ENCODE measurements around the gene FHIT.
"Not testable (repeated sequence)": the region's sequence is repeated elsewhere in the genome, so short reads cannot be mapped to it uniquely, and the experiment has no call there.

FHIT gene

GRCh38 chr3:60555686-60556354, 695.4 kb downstream of the FHIT start:
- no peak for DNase-seq (ENCODE audit: low spot score)

DNA sequence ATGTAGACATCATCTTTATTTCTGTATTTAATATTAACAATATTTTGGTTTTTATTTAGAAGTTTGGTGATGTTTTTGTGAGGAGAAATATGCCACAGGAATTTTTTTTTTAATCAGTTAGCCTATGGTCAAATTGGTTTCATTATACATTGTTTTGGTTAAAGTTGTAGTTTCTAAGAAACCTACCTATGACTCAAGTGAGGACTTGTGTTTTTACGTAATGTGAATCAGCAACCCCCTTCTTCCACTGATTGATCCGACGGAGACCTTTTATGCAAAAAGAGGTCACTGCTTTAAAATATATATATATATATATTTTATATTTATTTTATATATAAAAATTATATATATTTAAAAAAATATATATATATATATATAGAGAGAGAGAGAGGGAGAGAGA, 698.1 kb downstream of the FHIT start:
- no peak for DNase-seq (ENCODE audit: low spot score)

- no peak for DNase-seq (ENCODE audit: low spot score)
Measured at GRCh38 chr3:60552581-60552980, 698.7 kb downstream of the FHIT start.

DNA sequence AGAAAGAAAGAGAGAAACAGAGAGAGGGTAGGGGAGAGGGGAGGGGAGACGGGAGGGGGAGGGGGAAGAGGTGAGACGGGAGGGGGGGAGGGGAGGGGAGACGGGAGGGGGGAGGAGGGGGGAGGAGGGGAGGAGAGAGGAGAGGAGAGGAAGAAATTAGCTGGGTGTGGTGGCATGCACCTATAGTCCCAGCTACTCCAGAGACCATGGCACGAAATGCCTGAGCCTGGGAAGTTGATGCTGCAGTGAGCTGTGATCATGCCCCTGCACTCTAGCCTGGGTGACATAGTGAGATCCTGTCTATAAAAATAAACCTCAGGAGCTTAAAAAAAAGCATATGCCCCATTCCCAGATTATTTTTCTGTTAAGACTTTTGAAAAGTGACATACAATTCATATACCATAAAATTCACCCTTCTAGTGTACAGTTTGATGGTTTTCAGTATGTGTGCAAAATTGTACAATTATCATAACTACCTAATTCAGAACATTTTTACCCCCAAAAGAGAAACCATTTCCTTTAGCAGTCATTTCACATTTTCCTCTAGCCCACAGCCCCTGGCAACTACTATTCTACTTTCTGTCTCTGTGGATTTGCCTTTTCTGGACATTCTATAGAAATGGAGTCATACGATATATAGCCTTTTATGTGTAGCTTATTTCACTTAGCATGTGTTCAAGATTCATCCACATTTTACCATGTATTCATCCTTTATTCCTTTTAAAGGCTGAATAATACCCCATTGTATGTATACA, 699.6 kb downstream of the FHIT start:
- DNase-seq (ENCODE audit: low spot score) = no peak

- no peak for DNase-seq (ENCODE audit: low spot score)
Measured at GRCh38 chr3:60549863-60550262, 701.4 kb downstream of the FHIT start.

DNA sequence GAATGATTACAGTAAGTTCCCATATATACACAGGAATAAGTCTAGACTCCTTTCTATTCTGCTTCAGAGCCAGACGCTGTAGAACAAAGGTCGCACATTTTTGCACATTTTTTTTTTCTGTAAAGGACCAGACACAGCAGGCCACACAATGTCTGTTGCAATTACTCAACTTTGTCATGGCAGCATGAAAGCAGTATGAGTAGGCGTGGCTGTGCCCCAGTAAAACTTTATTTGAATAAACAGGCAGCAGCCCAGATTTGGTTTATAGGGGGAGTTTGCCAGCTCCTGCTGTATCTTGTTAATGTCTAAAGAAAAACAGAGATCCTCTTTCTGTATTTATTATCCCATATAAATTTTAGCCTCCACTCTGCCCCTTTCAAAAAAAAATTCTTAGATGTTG, 708.3 kb downstream of the FHIT start:
- no peak for DNase-seq (ENCODE audit: low spot score)

DNA sequence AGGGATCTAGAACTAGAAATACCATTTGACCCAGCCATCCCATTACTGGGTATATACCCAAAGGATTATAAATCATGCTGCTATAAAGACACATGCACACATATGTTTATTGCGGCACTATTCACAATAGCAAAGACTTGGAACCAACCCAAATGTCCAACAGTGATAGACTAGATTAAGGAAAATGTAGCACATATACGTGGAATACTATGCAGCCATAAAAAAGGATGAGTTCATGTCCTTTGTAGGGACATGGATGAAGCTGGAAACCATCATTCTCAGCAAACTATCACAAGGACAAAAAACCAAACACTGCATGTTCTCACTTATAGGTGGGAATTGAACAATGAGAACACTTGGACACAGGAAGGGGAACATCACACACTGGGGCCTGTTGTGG, 711.9 kb downstream of the FHIT start:
- DNase-seq (ENCODE audit: low spot score) = not testable (repeated sequence)

- no peak for DNase-seq (ENCODE audit: low spot score)
Measured at GRCh38 chr3:60536420-60536819, 714.8 kb downstream of the FHIT start.

DNA sequence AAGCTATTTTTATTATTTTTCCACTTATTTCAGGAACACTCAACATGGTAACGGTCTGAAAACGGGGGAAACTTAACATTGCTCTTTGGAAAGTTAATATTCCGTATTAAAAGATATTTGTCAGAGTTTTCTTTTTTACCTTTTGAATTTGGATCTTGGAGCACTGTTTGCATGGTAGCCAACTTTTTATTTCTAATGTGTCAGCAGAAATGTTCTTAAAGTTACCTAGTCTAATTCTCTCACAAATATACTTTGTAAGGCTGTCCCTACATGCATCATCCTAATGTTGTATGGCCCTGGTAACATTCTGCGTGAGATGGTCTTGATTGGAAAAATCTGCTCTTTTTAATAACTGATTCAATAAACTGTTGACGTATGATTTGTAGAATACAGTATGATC, 719.5 kb downstream of the FHIT start:
- DNase-seq (ENCODE audit: low spot score) = no peak

GRCh38 chr3:60528651-60529050, 722.6 kb downstream of the FHIT start:
- DNase-seq (ENCODE audit: low spot score) = no peak

DNA sequence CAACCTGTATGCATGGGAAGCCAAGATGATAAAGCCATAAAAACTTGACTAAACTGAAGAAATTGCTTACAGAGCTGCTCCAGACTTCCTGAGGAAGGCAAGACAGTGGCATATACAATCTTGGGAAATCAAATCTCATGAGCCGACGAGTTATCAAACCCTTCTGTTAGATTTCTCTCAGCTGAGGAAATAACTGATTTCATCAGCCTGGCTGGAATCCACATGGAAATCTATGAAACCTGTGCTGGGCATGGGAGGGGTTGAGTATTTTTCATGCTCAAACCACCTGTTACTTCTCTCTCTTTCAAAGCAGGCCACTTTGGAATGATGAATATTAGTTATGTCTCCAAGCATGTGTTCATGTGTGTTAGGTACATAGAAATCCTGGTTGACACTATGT, 727.7 kb downstream of the FHIT start:
- DNase-seq (ENCODE audit: low spot score) = no peak

- no peak for DNase-seq (ENCODE audit: low spot score)
Measured at GRCh38 chr3:60517134-60517533, 734.1 kb downstream of the FHIT start.

DNA sequence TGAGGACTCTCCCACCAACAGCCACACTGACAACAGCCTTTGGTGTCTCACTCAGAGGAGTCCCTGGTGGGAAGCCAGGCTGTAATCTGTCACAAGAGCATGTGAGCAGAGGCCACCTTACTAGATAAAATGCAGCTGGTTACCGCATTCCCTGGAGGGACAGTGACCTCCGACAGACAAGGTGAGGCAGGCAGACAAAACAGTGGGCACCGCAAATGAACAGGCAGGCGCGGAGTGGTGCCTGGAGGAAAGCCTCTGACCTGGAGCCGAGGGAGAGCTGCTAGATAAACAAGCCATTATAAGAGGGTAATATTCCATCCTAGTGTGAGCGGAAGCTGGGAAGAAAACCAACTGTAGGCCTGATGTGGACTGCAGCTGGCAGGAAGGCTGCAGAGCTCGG, 736.4 kb downstream of the FHIT start:
- no peak for DNase-seq (ENCODE audit: low spot score)

- no peak for DNase-seq (ENCODE audit: low spot score)
Measured at GRCh38 chr3:60514085-60514649, 737.1 kb downstream of the FHIT start.

- no peak for DNase-seq (ENCODE audit: low spot score)
Measured at GRCh38 chr3:60513241-60513640, 738.0 kb downstream of the FHIT start.

GRCh38 chr3:60512506-60512905, 738.7 kb downstream of the FHIT start:
- no peak for DNase-seq (ENCODE audit: low spot score)

DNA sequence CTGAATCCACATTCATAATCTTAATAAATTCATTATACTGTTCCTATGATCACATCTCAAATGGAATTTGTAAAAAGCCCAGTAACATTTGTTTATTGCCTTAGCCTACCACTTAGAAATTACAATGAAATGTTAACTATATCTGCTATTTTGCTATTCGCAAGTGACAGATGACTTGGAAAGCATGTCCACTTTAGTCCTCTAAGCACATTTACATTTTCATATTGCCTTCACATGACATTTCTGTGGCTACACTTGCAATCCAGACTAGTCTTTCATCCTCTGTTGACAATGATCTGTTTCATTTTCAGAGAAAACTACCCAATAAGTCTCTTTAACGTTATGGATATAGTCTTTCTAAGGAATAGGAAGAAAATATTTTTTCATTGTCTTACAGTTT, 741.8 kb downstream of the FHIT start:
- no peak for DNase-seq (ENCODE audit: low spot score)

DNA sequence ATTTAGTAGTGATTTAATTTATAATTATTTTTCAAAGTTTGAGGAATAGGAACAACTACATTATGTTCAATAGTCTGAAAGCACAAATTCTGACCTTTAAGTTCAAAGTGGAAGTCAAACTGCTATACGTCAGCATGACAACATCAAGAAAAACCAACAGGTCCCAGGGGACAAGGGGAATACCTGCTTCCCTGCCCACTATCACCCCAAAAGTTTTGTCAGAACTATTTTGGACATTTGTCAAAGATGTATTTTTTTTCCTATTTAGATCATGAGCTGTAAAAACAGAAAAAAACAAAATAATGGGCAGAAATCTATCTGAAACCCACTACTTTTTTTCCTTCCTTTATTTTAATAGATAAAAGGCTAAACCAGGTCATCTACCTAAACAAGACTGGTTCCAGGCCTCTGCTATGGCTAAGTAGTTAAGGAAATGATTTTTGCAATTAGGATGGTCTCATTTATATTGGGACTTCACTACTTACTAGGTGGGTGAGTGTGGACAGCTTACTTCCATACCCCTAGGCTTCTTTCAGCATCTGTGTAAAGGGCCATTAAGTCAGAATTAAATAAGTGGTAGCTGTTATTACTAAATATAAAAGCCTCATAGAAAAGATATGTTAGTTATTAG, 746.3 kb downstream of the FHIT start:
- no peak for DNase-seq (ENCODE audit: low spot score)

DNA sequence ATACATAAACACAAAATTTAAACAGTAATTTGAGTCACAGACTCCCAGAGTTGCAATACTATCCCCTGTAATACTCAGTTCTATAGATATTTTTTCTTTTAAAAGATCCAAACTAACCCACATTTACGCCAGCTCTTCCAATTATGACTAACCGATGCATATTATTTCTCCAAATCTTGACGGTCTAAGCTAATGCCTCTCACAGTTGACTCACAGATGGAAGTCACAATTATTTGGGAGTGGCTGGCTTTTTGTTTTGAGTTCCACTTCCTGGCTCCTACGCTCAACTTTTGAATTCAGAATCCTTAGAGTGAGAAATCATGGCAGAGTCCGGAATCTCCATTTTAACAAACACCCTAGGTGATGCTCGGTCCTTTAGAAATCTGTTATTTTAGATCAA, 749.9 kb downstream of the FHIT start:
- DNase-seq (ENCODE audit: low spot score) = no peak

DNA sequence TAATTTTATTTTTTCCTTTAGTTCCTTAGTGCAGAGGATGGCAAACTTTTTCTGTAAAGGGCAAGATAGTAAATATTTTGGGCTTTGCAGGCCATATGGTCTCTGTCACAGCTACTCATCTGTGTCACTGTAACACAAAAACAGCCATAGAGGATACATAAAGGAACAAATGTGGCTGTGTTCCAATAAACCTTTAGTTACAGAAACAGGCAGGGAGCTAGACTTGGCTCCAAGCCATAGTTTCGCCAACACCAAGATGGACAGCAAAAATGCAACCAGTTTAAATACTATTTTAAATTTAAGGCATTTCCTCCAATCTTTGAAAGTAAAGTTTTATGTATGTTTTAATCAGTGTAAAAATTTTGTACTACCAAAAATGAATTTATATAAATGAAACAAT, 753.4 kb downstream of the FHIT start:
- no peak for DNase-seq (ENCODE audit: low spot score)

GRCh38 chr3:60490992-60491391, 760.3 kb downstream of the FHIT start:
- no peak for DNase-seq (ENCODE audit: low spot score)

DNA sequence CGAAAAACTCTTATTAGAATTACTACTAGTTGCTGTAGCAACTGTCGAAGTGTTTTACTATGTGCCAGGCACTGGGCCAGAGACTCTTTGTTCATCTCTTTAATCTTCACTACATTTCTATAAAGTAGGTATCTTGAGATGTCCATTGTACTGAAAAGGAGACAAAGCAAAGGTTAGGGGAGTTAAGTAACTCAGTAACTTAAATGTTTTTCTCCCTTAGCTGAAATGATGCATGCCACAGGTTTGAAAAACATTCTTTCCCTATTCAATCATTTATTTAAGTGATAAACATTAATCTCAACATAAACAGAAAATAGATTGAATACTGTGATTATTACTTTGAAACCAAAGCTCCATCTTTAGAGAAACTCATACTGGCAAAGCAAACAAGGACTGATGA, 776.2 kb downstream of the FHIT start:
- DNase-seq (ENCODE audit: low spot score) = no peak

DNA sequence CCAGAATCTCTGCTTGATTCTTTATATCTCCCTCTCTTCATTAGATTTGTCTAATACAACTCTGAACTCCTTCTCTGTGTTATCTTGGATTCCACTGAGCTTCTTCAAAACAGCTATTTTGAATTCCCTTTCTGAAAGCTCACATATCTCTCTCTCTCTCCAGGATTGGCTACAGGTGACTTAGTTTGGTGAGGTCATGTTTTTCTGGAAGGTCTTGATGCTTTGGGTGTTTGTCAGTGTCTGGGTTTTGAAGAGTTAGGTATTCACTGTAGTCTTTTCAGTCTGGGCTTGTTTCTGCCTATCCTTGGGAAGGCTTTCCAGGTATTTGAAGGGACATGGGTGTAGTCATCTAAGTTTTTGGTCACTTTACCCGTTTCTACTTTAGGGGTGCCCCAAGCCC, 781.8 kb downstream of the FHIT start:
- DNase-seq (ENCODE audit: low spot score) = no peak
